ENCODE measurements around the gene SDF4.

- no peak for TF ChIP-seq CTCF (conservative IDR thresholded peaks at IDR 0.05 in 1 of 2, IDR thresholded peaks at IDR 0.05 in 1 of 2; ENCODE audit: extremely low read depth in 1 of 2, insufficient read depth in 1 of 2, low read depth in 1 of 2, low read length in 2 of 2)
- TF ChIP-seq EZH2 (IDR thresholded peaks at IDR 0.05; ENCODE audit: borderline replicate concordance, low read length): no peak
Observed at GRCh38 chr1:1206376-1206965, 25.3 kb downstream of the SDF4 start, which contains the start of gene TNFRSF18.
